ENCODE data around the gene TMEM88.

TMEM88 gene

DNA sequence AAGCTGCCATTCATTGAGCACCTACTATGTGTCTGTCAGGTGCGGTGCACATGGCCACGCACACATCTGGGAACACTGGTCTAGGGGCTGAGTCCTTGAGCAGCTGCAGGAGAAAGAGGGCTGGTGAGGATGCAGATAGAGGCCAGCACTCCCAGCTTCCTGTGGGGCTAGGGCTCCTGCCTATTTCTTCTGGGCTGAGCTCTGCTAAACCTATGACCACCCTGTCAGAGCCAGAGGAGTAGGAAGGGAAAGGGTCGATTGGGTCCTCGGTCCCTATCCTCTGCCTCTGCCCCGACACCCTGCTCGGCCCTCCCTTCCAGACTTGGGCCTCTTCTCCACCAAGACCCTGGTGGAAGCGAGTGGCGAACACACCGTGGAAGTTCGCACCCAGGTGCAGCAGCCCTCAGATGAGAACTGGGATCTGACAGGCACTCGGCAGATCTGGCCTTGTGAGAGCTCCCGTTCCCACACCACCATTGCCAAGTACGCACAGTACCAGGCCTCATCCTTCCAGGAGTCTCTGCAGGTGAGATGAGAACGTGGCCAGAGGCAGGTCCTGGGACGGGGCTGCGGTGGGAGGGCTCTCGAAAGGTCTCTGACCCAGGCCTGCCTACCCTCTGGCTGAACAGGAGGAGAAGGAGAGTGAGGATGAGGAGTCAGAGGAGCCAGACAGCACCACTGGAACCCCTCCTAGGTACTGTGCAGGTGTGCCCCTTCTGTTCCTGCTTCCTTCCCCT lies 4.0 kb upstream of the TMEM88 start:
- Histone ChIP-seq H3K4me3 (ENCODE audit: low read depth in 1 of 2, low read length in 1 of 2) (peak overlapping the region in 1 of 2 experiments; percentile 52), H3K27me3 (no peaks in the 10 kb centered on the region), H3K36me3 (peaks cover 100% of the 10 kb centered on the region), H3K9me3 (peaks cover 16% of the 10 kb centered on the region), H3K27ac (peak overlapping the region; percentile 98), H3K4me1 (ENCODE audit: control insufficient read depth in 1 of 2, insufficient read depth in 1 of 2, low read depth in 1 of 2, low read length in 1 of 2) (peaks cover 49 to 71% of the 10 kb centered on the region in 2 experiments)
- TF ChIP-seq, protein P1, sequence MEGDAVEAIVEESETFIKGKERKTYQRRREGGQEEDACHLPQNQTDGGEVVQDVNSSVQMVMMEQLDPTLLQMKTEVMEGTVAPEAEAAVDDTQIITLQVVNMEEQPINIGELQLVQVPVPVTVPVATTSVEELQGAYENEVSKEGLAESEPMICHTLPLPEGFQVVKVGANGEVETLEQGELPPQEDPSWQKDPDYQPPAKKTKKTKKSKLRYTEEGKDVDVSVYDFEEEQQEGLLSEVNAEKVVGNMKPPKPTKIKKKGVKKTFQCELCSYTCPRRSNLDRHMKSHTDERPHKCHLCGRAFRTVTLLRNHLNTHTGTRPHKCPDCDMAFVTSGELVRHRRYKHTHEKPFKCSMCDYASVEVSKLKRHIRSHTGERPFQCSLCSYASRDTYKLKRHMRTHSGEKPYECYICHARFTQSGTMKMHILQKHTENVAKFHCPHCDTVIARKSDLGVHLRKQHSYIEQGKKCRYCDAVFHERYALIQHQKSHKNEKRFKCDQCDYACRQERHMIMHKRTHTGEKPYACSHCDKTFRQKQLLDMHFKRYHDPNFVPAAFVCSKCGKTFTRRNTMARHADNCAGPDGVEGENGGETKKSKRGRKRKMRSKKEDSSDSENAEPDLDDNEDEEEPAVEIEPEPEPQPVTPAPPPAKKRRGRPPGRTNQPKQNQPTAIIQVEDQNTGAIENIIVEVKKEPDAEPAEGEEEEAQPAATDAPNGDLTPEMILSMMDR (IDR thresholded peaks at IDR 0.05): no peak

GRCh38 chr17:7851438-7852261 lies 3.2 kb upstream of the TMEM88 start:
- Histone ChIP-seq H3K4me1 (ENCODE audit: control insufficient read depth in 1 of 2, insufficient read depth in 1 of 2, low read depth in 1 of 2, low read length in 1 of 2) (peaks cover 54 to 72% of the 10 kb centered on the region in 2 experiments), H3K27ac (peak overlapping the region; percentile 98), H3K36me3 (peaks cover 100% of the 10 kb centered on the region), H3K27me3 (no peaks in the 10 kb centered on the region), H3K9me3 (peaks cover 16% of the 10 kb centered on the region), H3K4me3 (ENCODE audit: low read depth in 1 of 2, low read length in 1 of 2) (peak overlapping the region in 1 of 2 experiments; percentile 52)
- TF ChIP-seq, protein P1 (IDR thresholded peaks at IDR 0.05): peak; percentile 98

DNA sequence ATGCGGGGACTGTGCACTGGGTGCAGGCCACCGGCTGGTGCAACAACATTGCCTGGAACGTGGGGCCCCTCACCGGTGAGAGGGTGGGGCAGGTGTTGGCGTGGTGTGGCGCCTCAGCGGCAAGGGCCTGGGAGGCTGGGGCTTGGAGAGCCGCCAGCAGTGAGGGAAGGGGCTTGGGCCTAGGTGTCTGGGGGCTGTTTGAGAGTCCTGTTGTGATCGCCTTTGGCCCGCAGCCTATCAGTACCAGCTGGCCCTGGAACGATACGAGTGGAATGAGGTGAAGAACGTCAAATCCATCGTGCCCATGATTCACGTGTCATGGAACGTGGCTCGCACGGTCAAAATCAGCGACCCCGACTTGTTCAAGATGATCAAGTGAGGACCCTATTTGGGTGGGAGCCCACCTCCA lies 2.6 kb upstream of the TMEM88 start:
- peak overlapping the region in 1 of 2 experiments; percentile 52 for H3K4me3 ChIP-seq (ENCODE audit: low read depth in 1 of 2, low read length in 1 of 2)
- H3K27ac ChIP-seq: peak overlapping the region; percentile 98
- TF ChIP-seq, protein P1 (IDR thresholded peaks at IDR 0.05): no peak
- peaks cover 16% of the 10 kb centered on the region for H3K9me3 ChIP-seq
- H3K36me3 ChIP-seq: peaks cover 94% of the 10 kb centered on the region
- peaks cover 57 to 78% of the 10 kb centered on the region in 2 experiments for H3K4me1 ChIP-seq (ENCODE audit: control insufficient read depth in 1 of 2, insufficient read depth in 1 of 2, low read depth in 1 of 2, low read length in 1 of 2)
- H3K27me3 ChIP-seq: no peaks in the 10 kb centered on the region

DNA sequence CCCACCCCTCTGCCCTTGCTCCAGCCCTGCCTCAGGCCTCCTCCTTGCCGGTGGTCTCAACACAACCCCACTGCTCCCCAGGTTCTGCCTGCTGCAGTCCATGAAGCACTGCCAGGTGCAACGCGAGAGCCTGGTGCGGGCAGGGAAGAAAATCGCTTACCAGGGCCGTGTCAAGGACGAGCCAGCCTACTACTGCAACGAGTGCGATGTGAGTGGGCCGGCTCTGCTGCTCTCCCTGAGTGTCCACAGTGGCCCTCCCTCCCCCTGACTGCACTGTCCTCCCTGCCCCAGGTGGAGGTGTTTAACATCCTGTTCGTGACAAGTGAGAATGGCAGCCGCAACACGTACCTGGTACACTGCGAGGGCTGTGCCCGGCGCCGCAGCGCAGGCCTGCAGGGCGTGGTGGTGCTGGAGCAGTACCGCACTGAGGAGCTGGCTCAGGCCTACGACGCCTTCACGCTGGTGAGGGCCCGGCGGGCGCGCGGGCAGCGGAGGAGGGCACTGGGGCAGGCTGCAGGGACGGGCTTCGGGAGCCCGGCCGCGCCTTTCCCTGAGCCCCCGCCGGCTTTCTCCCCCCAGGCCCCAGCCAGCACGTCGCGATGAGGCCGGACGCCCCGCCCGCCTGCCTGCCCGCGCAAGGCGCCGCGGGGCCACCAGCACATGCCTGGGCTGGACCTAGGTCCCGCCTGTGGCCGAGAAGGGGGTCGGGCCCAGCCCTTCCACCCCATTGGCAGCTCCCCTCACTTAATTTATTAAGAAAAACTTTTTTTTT lies 1.8 kb upstream of the TMEM88 start:
- TF ChIP-seq, protein P1 (IDR thresholded peaks at IDR 0.05): no peak
- peak overlapping the region; percentile 98 for H3K27ac ChIP-seq

GRCh38 chr17:7853691-7854038 lies 1.2 kb upstream of the TMEM88 start:
- TF ChIP-seq, protein P1 (IDR thresholded peaks at IDR 0.05): no peak
- Histone ChIP-seq H3K4me3 (ENCODE audit: low read depth in 1 of 2, low read length in 1 of 2) (no peak overlapping the region), H3K36me3 (peaks cover 80% of the 10 kb centered on the region), H3K27ac (peak overlapping the region; percentile 98), H3K4me1 (ENCODE audit: control insufficient read depth in 1 of 2, insufficient read depth in 1 of 2, low read depth in 1 of 2, low read length in 1 of 2) (peaks cover 71 to 85% of the 10 kb centered on the region in 2 experiments), H3K9me3 (peaks cover 16% of the 10 kb centered on the region), H3K27me3 (no peaks in the 10 kb centered on the region)

More for the DNA sequence above, 1.8 kb upstream of the TMEM88 start:
- peaks cover 16% of the 10 kb centered on the region for H3K9me3 ChIP-seq
- H3K27me3 ChIP-seq: no peaks in the 10 kb centered on the region
- H3K4me1 ChIP-seq (ENCODE audit: control insufficient read depth in 1 of 2, insufficient read depth in 1 of 2, low read depth in 1 of 2, low read length in 1 of 2): peaks cover 66 to 80% of the 10 kb centered on the region in 2 experiments
- H3K4me3 ChIP-seq (ENCODE audit: low read depth in 1 of 2, low read length in 1 of 2): peak overlapping the region in 1 of 2 experiments; percentile 24
- H3K36me3 ChIP-seq: peaks cover 86% of the 10 kb centered on the region
